CD14-positive monocyte (primary cell): ENCODE results near the gene TMC6. TPM values are rescaled to one million over a fixed set of nuclear protein-coding genes. Genes with fewer than 3 reads are reported as not detected.

Experiments
- DNase-seq, 3 donors: peaks; one replicate each; pipeline ENCODE4 v3.0.0-alpha.2; 2011 to 2022
- H2AFZ ChIP-seq: 2 replicates; pipeline ENCODE4 v1.6.0; 2012; ENCODE audit warnings: mild to moderate bottlenecking, low read depth, low read length, inconsistent platforms; ENCODE audit not compliant: insufficient read depth, poor library complexity, severe bottlenecking
- H3K27ac ChIP-seq, 2 donors: 1 replicate in 1 of 2; 2 replicates in 1 of 2; pipeline ENCODE4 v1.5.1; 2012 to 2013; ENCODE audit warnings: low read length in 2 of 2, control low read depth in 1 of 2, inconsistent platforms in 1 of 2, low read depth in 1 of 2, mild to moderate bottlenecking in 1 of 2
- H3K27me3 ChIP-seq, 2 donors: one replicate each; pipeline versions ENCODE4 v1.6.0 to v1.6.1; 2011 to 2013; ENCODE audit warnings: low read length in 2 of 2; ENCODE audit not compliant: control insufficient read depth in 2 of 2, insufficient read depth in 2 of 2
- H3K36me3 ChIP-seq, 2 donors: replicated peaks in 1 of 2; 1 replicate in 1 of 2; 2 replicates in 1 of 2; pipeline versions ENCODE4 v1.5.1 to v1.6.1; 2012 to 2013; ENCODE audit warnings: low read length in 2 of 2, control low read depth in 1 of 2, inconsistent platforms in 1 of 2, mild to moderate bottlenecking in 1 of 2; ENCODE audit not compliant: insufficient read depth in 2 of 2, control insufficient read depth in 1 of 2
- H3K4me1 ChIP-seq, 2 donors: 1 replicate in 1 of 2; 2 replicates in 1 of 2; pipeline versions ENCODE4 v1.5.1 to v1.6.1; 2012 to 2013; ENCODE audit warnings: low read length in 2 of 2, control low read depth in 1 of 2, inconsistent platforms in 1 of 2, mild to moderate bottlenecking in 1 of 2, moderate library complexity in 1 of 2; ENCODE audit not compliant: insufficient read depth in 2 of 2, control insufficient read depth in 1 of 2
- H3K4me2 ChIP-seq: replicated peaks from 2 replicates; pipeline ENCODE3; 2012; ENCODE audit warnings: low read length, moderate library complexity, mild to moderate bottlenecking; ENCODE audit not compliant: poor library complexity, severe bottlenecking; ENCODE audit errors: extremely low read depth
- H3K4me3 ChIP-seq, 3 experiments: fragments of 200-600 bp in 1 of 3; sonication (generic) in 1 of 3; replicated peaks in 1 of 3; 1 replicate in 2 of 3; 2 replicates in 1 of 3; pipeline ENCODE4 v1.5.1; 2011 to 2013; ENCODE audit warnings: low read length in 3 of 3, mild to moderate bottlenecking in 3 of 3, control low read depth in 2 of 3, low read depth in 2 of 3, inconsistent platforms in 1 of 3, moderate library complexity in 1 of 3
- H3K79me2 ChIP-seq: 2 replicates; pipeline ENCODE4 v1.6.0; 2012; ENCODE audit warnings: mild to moderate bottlenecking, control low read depth, inconsistent platforms, low read length, moderate library complexity; ENCODE audit not compliant: insufficient read depth
- H3K9ac ChIP-seq: 2 replicates; pipeline ENCODE4 v1.6.0; 2017; ENCODE audit warnings: low read length, mild to moderate bottlenecking; ENCODE audit not compliant: insufficient read depth, poor library complexity, severe bottlenecking
- H3K9me3 ChIP-seq, 2 donors: replicated peaks in 1 of 2; 1 replicate in 1 of 2; 2 replicates in 1 of 2; pipeline versions ENCODE4 v1.5.1 to v1.6.1; 2012 to 2013; ENCODE audit warnings: low read length in 2 of 2, control low read depth in 1 of 2; ENCODE audit not compliant: control insufficient read depth in 1 of 2, insufficient read depth in 1 of 2
- H4K20me1 ChIP-seq: 2 replicates; pipeline ENCODE4 v1.6.0; 2012; ENCODE audit warnings: mild to moderate bottlenecking, low read length, control low read depth, moderate library complexity; ENCODE audit not compliant: insufficient read depth
- H3K27ac Mint-ChIP-seq, 7 donors: one replicate each; pipeline ENCODE4 v1.8.0; 2020; ENCODE audit warnings: mild to moderate bottlenecking in 7 of 7, mixed read lengths in 7 of 7, moderate library complexity in 6 of 7, inconsistent platforms in 2 of 7
- H3K27me3 Mint-ChIP-seq, 3 donors: one replicate each; pipeline ENCODE4 v1.8.0; 2021 to 2022; ENCODE audit warnings: low read depth in 3 of 3, mild to moderate bottlenecking in 3 of 3, mixed read lengths in 3 of 3, moderate library complexity in 3 of 3, inconsistent platforms in 1 of 3
- H3K36me3 Mint-ChIP-seq, 2 donors: one replicate each; pipeline ENCODE4 v1.8.0; 2020; ENCODE audit warnings: mixed read lengths in 2 of 2, inconsistent platforms in 1 of 2, mild to moderate bottlenecking in 1 of 2
- H3K4me1 Mint-ChIP-seq: one replicate; pipeline ENCODE4 v1.8.0; 2020; ENCODE audit warnings: mild to moderate bottlenecking, mixed read lengths
- H3K4me3 Mint-ChIP-seq, 2 donors: one replicate each; pipeline ENCODE4 v1.8.0; 2020; ENCODE audit warnings: mild to moderate bottlenecking in 2 of 2, mixed read lengths in 2 of 2, moderate library complexity in 1 of 2
- H3K9me3 Mint-ChIP-seq, 7 donors: one replicate each; pipeline ENCODE4 v1.8.0; 2020 to 2022; ENCODE audit warnings: mixed read lengths in 7 of 7, mild to moderate bottlenecking in 6 of 7, moderate library complexity in 6 of 7, inconsistent platforms in 2 of 7
- CTCF ChIP-seq: fragments of 200-600 bp; IDR thresholded peaks from one replicate; pipeline ENCODE4 v1.8.0; 2022; ENCODE audit warnings: antibody characterized with exemption, mild to moderate bottlenecking
- WGBS: methylation state at CpG from one replicate; pipeline ENCODE4 v1.1.5; 2013; ENCODE audit warnings: missing lambda C conversion rate; ENCODE audit not compliant: insufficient coverage; 5-methylcytosine and 5-hydroxymethylcytosine counted together
- intact Hi-C, 2 donors: fragments of 100-400 bp; cut with micrococcal nuclease; formaldehyde crosslinking; loops; one replicate each; pipeline versions ENCODE4 v1.15.0 to v1.15.1; 2023
- polyA plus RNA-seq, 3 donors: library from polyadenylated mRNA; depleted of rRNA in 1 of 3; unstranded in 2 of 3; stranded (reverse) in 1 of 3; fragments of 300-500 nt in 2 of 3; fragments of >200 nt in 1 of 3; fragmentation: Illumina TruSeq in 2 of 3; gene quantifications; 1 replicate in 2 of 3; 2 replicates in 1 of 3; pipeline ENCODE4 v1.2.3, GENCODE V29; 2012 to 2021

TMC6 gene
- polyA plus RNA-seq, 3 donors: 60.1 to 107 (median 79.2) TPM

DNA sequence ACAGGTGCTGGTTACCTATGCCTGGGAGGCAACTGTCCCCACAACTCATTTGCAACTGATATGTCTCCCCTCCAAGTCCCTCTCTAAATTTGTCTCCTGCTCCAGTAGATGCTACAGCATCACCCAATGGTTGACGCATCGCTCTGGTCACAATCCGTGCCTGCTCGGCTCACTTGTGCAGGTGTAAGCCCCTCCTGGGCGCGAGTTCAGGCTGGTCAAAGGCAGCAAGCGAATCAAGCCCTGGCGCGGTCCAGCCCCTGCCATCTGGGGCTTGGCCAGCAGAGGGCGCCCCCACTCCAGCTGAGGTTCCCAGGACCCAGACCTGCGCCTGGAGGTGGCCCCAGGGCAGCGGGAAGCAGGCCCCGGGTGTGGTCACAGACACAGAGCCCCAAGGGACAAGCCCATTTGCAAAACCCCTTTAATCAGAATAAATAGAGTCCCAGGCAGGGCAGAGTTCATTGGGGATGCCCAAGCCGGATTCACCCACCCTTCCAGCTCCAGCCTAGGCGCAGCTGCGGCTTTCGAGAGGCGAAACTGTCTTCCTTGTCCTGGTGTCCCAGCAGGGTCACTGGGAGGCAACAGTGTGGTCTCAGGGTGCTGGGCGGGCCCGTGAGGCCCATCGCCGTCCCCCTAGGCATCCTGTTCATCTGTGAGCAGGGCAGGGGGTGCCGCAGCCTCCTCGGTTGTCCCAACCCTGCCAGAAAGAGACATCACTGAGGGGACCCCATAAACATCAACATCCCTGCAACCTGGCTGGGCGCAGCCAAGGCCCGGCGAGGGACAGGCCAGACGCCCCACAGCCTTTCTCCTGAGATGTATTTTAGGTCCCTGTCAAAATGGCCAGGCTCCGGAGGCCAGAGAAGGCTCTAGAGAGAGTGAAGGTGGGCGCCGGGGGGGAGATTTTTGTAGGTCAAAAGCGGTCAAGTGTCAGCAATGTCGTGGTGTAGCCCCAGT lies 15.8 kb downstream of the TMC6 start:
- H3K4me1 ChIP-seq: peaks cover 16 to 28% of the 10 kb centered on the region in 2 donors
- H3K36me3 ChIP-seq: peaks cover 66 to 83% of the 10 kb centered on the region in 2 donors
- peak; percentile 98 for TF ChIP-seq CTCF
- no peaks in the 10 kb centered on the region for H3K27me3 ChIP-seq
- Mint-ChIP-seq H3K27me3 (peaks cover 0 to 5% (median 0%) of the 10 kb centered on the region in 3 donors), H3K4me3 (peak overlapping the region in 1 of 2 donors; percentile 30), H3K9me3 (peaks cover 0 to 2% (median 0%) of the 10 kb centered on the region in 7 donors), H3K27ac (peak overlapping the region in 6 of 7 donors; percentile 47 to 90 (median 66)), H3K4me1 (peaks cover 29% of the 10 kb centered on the region), H3K36me3 (peaks cover 58 to 86% of the 10 kb centered on the region in 2 donors)
- peaks cover 92% of the 10 kb centered on the region for H4K20me1 ChIP-seq
- H3K4me3 ChIP-seq: no peak overlapping the region
- DNase-seq: peak; percentile 64 to 71 (median 71)
- H3K27ac ChIP-seq: no peak overlapping the region
- H3K9me3 ChIP-seq: no peaks in the 10 kb centered on the region
- no peak overlapping the region for H3K9ac ChIP-seq
- WGBS: 66% methylated on average over 29 of the region's 33 CpGs
- intact Hi-C loops: loop anchor here (2.0 to 10.0 kb wide), 5 partner anchors 14 to 312 kb away; no protein-coding TSS in a partner anchor
- H2AFZ ChIP-seq: no peak overlapping the region
- no peaks in the 10 kb centered on the region for H3K79me2 ChIP-seq
- no peak overlapping the region for H3K4me2 ChIP-seq

- no peak overlapping the region for H3K4me2 ChIP-seq
- no peak overlapping the region for H2AFZ ChIP-seq
- TF ChIP-seq CTCF: no peak
- no peak for DNase-seq
- Mint-ChIP-seq H3K9me3 (peaks cover 0 to 2% (median 0%) of the 10 kb centered on the region in 7 donors), H3K27me3 (peaks cover 0 to 5% (median 0%) of the 10 kb centered on the region in 3 donors), H3K36me3 (peaks cover 63 to 88% of the 10 kb centered on the region in 2 donors), H3K27ac (peak overlapping the region in 3 of 7 donors; percentile 47 to 77 (median 70)), H3K4me3 (no peak overlapping the region), H3K4me1 (peaks cover 26% of the 10 kb centered on the region)
- no peaks in the 10 kb centered on the region for H3K79me2 ChIP-seq
- WGBS: 95% methylated on average over 28 of the region's 28 CpGs
- no peaks in the 10 kb centered on the region for H3K9me3 ChIP-seq
- H3K9ac ChIP-seq: no peak overlapping the region
- no peaks in the 10 kb centered on the region for H3K27me3 ChIP-seq
- intact Hi-C loops: loop anchor here (2.0 to 10.0 kb wide), 5 partner anchors 15 to 313 kb away; no protein-coding TSS in a partner anchor
- H3K4me3 ChIP-seq: no peak overlapping the region
- no peak overlapping the region for H3K27ac ChIP-seq
- peaks cover 61 to 82% of the 10 kb centered on the region in 2 donors for H3K36me3 ChIP-seq
- H3K4me1 ChIP-seq: peaks cover 16 to 24% of the 10 kb centered on the region in 2 donors
- H4K20me1 ChIP-seq: peaks cover 84% of the 10 kb centered on the region
Measured at GRCh38 chr17:78111727-78112517, 16.6 kb downstream of the TMC6 start.
